K562 (cell line): ENCODE results near the gene FKBP2. TPM values are rescaled to one million over a fixed set of nuclear protein-coding genes. Genes with fewer than 3 reads are reported as not detected.

Experiments
- ARID2 ChIP-seq: fragments of 450-650 bp; IDR thresholded peaks from 2 replicates; pipeline ENCODE4 v1.6.1; 2017; ENCODE audit warnings: antibody characterized with exemption, mild to moderate bottlenecking
- CBX8 ChIP-seq: fragments of 200-600 bp; sonication (generic); IDR thresholded peaks from 2 replicates; pipeline ENCODE4 v1.6.1; 2012; ENCODE audit warnings: borderline replicate concordance, mixed run types, low read depth, mild to moderate bottlenecking, moderate library complexity, mixed read lengths, low read length, control low read depth, inconsistent platforms; ENCODE audit not compliant: poor library complexity, severe bottlenecking; ENCODE audit errors: extremely low read depth
- E2F6 ChIP-seq, 2 experiments: IDR thresholded peaks; 2 replicates each; pipeline ENCODE4 v1.6.1; 2011; ENCODE audit warnings: borderline replicate concordance in 1 of 2, control low read depth in 1 of 2, low read depth in 1 of 2, low read length in 1 of 2, mild to moderate bottlenecking in 1 of 2, mixed read lengths in 1 of 2, moderate library complexity in 1 of 2; ENCODE audit not compliant: insufficient read depth in 1 of 2, insufficient read length in 1 of 2, poor library complexity in 1 of 2, severe bottlenecking in 1 of 2; ENCODE audit errors: extremely low read depth in 1 of 2
- EGR1 ChIP-seq: fragments of 450-650 bp; conservative IDR thresholded peaks from 2 replicates; pipeline ENCODE4 v1.6.1; 2017; ENCODE audit warnings: mild to moderate bottlenecking
- ERF ChIP-seq: fragments of 450-650 bp; formaldehyde crosslinking; IDR thresholded peaks from 2 replicates; pipeline ENCODE4 v1.4.0; 2020; ENCODE audit warnings: mild to moderate bottlenecking, mixed read lengths
- ESRRB ChIP-seq: fragments of 250-450 bp; sonication (Bioruptor Pico); IDR thresholded peaks from 2 replicates; pipeline ENCODE4 v1.5.0; 2020; ENCODE audit warnings: mild to moderate bottlenecking, moderate library complexity, borderline replicate concordance
- FOS ChIP-seq: IDR thresholded peaks from 3 replicates; pipeline ENCODE4 v1.6.1; 2011; ENCODE audit not compliant: insufficient read length; ENCODE audit errors: extremely low read depth
- MBD1 ChIP-seq: fragments of 250-450 bp; sonication (Bioruptor Pico); IDR thresholded peaks from 2 replicates; pipeline ENCODE4 v1.8.0; 2022; ENCODE audit warnings: inconsistent platforms
- SRSF7 ChIP-seq: fragments of 200-400 bp; formaldehyde crosslinking; optimal IDR thresholded peaks from 2 replicates; pipeline ENCODE3; 2017; ENCODE audit warnings: mild to moderate bottlenecking, low read depth, low read length
- TEAD4 ChIP-seq, 2 experiments: sonication (generic) in 1 of 2; formaldehyde crosslinking in 1 of 2; IDR thresholded peaks; 2 replicates each; pipeline versions ENCODE4 v1.6.1 to v1.8.0; 2012 to 2022; ENCODE audit warnings: borderline replicate concordance in 1 of 2, inconsistent platforms in 1 of 2, low read length in 1 of 2, mild to moderate bottlenecking in 1 of 2, missing genetic modification reagents in 1 of 2
- ZC3H8 ChIP-seq: fragments of 450-650 bp; IDR thresholded peaks from 2 replicates; pipeline ENCODE4 v1.6.1; 2017
- ZNF518B ChIP-seq: fragments of 250-450 bp; sonication (Bioruptor Pico); IDR thresholded peaks from 2 replicates; pipeline ENCODE4 v1.5.0; 2021; ENCODE audit warnings: mild to moderate bottlenecking, moderate library complexity
- ZNF592 ChIP-seq: fragments of 450-650 bp; IDR thresholded peaks from 2 replicates; pipeline ENCODE4 v1.6.1; 2017; ENCODE audit warnings: antibody characterized with exemption, mild to moderate bottlenecking
- ZNF717 ChIP-seq: fragments of 250-450 bp; sonication (Bioruptor Pico); IDR thresholded peaks from 2 replicates; pipeline ENCODE4 v1.5.0; 2021
- polyA plus RNA-seq, 8 experiments: library from polyadenylated mRNA; depleted of rRNA in 4 of 8; stranded (reverse) in 5 of 8; unstranded in 3 of 8; fragments of >200 nt; fragmentation: Nextera tagmentation in 2 of 8; fragmentation: Illumina TruSeq in 1 of 8; extraction: Ambion mirVana in 2 of 8; extraction: Trizol in 1 of 8; gene quantifications; 2 replicates each; pipeline versions ENCODE4 v1.2.1 to v1.2.3, GENCODE V29; 2011 to 2014; ENCODE audit warnings: inconsistent platforms in 1 of 8, missing spikeins in 1 of 8
- total RNA-seq, 7 experiments: library from RNA; depleted of rRNA in 6 of 7; stranded (reverse); fragments of >200 nt in 6 of 7; fragmentation: Illumina TruSeq in 2 of 7; extraction: Trizol in 2 of 7; gene quantifications; 2 replicates each; pipeline versions ENCODE4 v1.2.1 to v1.2.3, GENCODE V29; 2011 to 2021; ENCODE audit warnings: low replicate concordance in 1 of 7

FKBP2 gene
- total and polyA plus RNA-seq, 9 of the 15 experiments (the other 6 are each of a cell fraction or from before 2014, with no cell fraction given): 3.5 to 151 (median 58.1) TPM

GRCh38 chr11:64226507-64227051 is 14.3 kb upstream of the FKBP2 start (continued):
- no peak for TF ChIP-seq CBX8
- peak; percentile 28; the same call in 1 of the 2 replicates for TF ChIP-seq EGR1
- peak; percentile 74 for TF ChIP-seq ZNF592
- no peak for TF ChIP-seq SRSF7
- no peak for TF ChIP-seq MBD1
- no peak for TF ChIP-seq TEAD4 (IDR thresholded peaks at IDR 0.05; ENCODE audit: low read length)
- peak; percentile 82 for TF ChIP-seq TEAD4 (CRISPR knock-in tag; IDR thresholded peaks at IDR 0.05; ENCODE audit: borderline replicate concordance)
- TF ChIP-seq ERF: 0 out of 2 replicates have a peak, but pooled peaks have one; percentile 14
- no peak for TF ChIP-seq ZNF518B (CRISPR knock-in tag)
- TF ChIP-seq FOS: no peak
- TF ChIP-seq E2F6 (IDR thresholded peaks at IDR 0.05; ENCODE audit: borderline replicate concordance in 1 of 2, extremely low read depth in 1 of 2, insufficient read depth in 1 of 2, insufficient read length in 1 of 2, low read depth in 1 of 2, low read length in 1 of 2, poor library complexity in 1 of 2, severe bottlenecking in 1 of 2): peak in 1 of 2 experiments; percentile 46
- no peak for TF ChIP-seq ESRRB (CRISPR knock-in tag)
- TF ChIP-seq ARID2: no peak
- no peak for TF ChIP-seq ZC3H8
- TF ChIP-seq ZNF717 (CRISPR knock-in tag): no peak
